Endothelial cell of umbilical vein (primary cell): ENCODE measurements around the gene MBIP. TPM values are rescaled to one million over a fixed set of nuclear protein-coding genes. Genes with fewer than 3 reads are reported as not detected.
A peak's percentile ranks its signal among the peaks of the same experiment; 100 is the strongest.

Experiments
- BruUV-seq: library from RNA; stranded (reverse); fragments of 400-500 nt; replicated peaks from 2 replicates; lab custom pipeline; 2021; lab: Mats Ljungman, UMichigan
- CTCF ChIA-PET: fragments of 300-600, 350-600 bp; sonication (Branson Sonifier 250); formaldehyde crosslinking; loops from one replicate; lab custom pipeline; 2021; ENCODE audit warnings: antibody characterized with exemption, inconsistent platforms; lab: Charles Lee
- POLR2A ChIA-PET: fragments of 300-600, 350-600 bp; sonication (Branson Sonifier 250); formaldehyde crosslinking; loops from one replicate; lab custom pipeline; 2021; ENCODE audit warnings: antibody characterized with exemption, inconsistent platforms; lab: Charles Lee
- DNase-seq: peaks from one replicate; pipeline ENCODE4 v3.0.0-alpha.2; 2011; ENCODE audit warnings: low read depth, low spot score
- FAIRE-seq: peaks from 2 replicates; lab custom pipeline; 2011; peaks lifted over from hg19 to GRCh38; lab: Jason Lieb, UNC
- H2AFZ ChIP-seq: 2 replicates; pipeline ENCODE4 v1.6.0; 2012; ENCODE audit warnings: low read depth, low read length, control low read depth, inconsistent platforms
- H3K27ac ChIP-seq: 2 replicates; pipeline ENCODE4 v1.5.1; 2011; ENCODE audit warnings: low read depth, mild to moderate bottlenecking, control low read depth, low read length, moderate library complexity; ENCODE audit not compliant: insufficient read depth
- H3K27me3 ChIP-seq, 2 experiments: 2 replicates each; pipeline versions ENCODE4 v1.6.0 to v1.6.1; 2011; ENCODE audit warnings: low read length in 2 of 2, mixed read lengths in 1 of 2; ENCODE audit not compliant: control insufficient read depth in 2 of 2, insufficient read depth in 2 of 2
- H3K36me3 ChIP-seq, 2 experiments: 2 replicates in 1 of 2; 3 replicates in 1 of 2; pipeline ENCODE4 v1.5.1; 2011; ENCODE audit warnings: low read length in 2 of 2, mild to moderate bottlenecking in 1 of 2, moderate library complexity in 1 of 2; ENCODE audit not compliant: control insufficient read depth in 2 of 2, insufficient read depth in 2 of 2; ENCODE audit errors: extremely low read depth in 1 of 2
- H3K4me1 ChIP-seq: 3 replicates; pipeline ENCODE4 v1.5.1; 2011; ENCODE audit warnings: mild to moderate bottlenecking, low read length; ENCODE audit not compliant: control insufficient read depth, insufficient read depth; ENCODE audit errors: extremely low read depth
- H3K4me2 ChIP-seq: 2 replicates; pipeline ENCODE4 v1.6.1; 2011; ENCODE audit warnings: low read length, control low read depth, mixed read lengths; ENCODE audit not compliant: insufficient read depth
- H3K4me3 ChIP-seq, 3 experiments: fragments of 200-600 bp in 1 of 3; sonication (generic), shearing (Covaris generic) in 1 of 3; replicated peaks in 1 of 3; 2 replicates each; pipeline ENCODE4 v1.5.1; 2011 to 2016; ENCODE audit warnings: control low read depth in 3 of 3, low read length in 3 of 3, mild to moderate bottlenecking in 2 of 3, inconsistent platforms in 1 of 3, low read depth in 1 of 3, moderate library complexity in 1 of 3; ENCODE audit not compliant: insufficient read depth in 1 of 3
- H3K79me2 ChIP-seq: 2 replicates; pipeline ENCODE4 v1.6.0; 2012; ENCODE audit warnings: low read length, inconsistent platforms; ENCODE audit not compliant: control insufficient read depth, insufficient read depth
- H3K9ac ChIP-seq: replicated peaks from 2 replicates; pipeline ENCODE3; 2011; ENCODE audit warnings: low read length, control low read depth; ENCODE audit not compliant: insufficient read depth; ENCODE audit errors: extremely low read depth
- H3K9me1 ChIP-seq: replicated peaks from 3 replicates; pipeline ENCODE4 v1.6.0; 2011; ENCODE audit warnings: mild to moderate bottlenecking, low read length; ENCODE audit not compliant: control insufficient read depth, insufficient read depth; ENCODE audit errors: extremely low read depth
- H3K9me3 ChIP-seq: replicated peaks from 2 replicates; pipeline ENCODE4 v1.5.1; 2012; ENCODE audit warnings: low read length, inconsistent platforms; ENCODE audit not compliant: control insufficient read depth, insufficient read depth
- H4K20me1 ChIP-seq: replicated peaks from 2 replicates; pipeline ENCODE3; 2011; ENCODE audit warnings: mild to moderate bottlenecking, low read length; ENCODE audit not compliant: control insufficient read depth, insufficient read depth; ENCODE audit errors: extremely low read depth
- CTCF ChIP-seq, 2 donors: IDR thresholded peaks; 1 replicate in 1 of 2; 2 replicates in 1 of 2; pipeline ENCODE4 v1.5.1; 2011; ENCODE audit warnings: low read length in 2 of 2, mild to moderate bottlenecking in 2 of 2, moderate library complexity in 2 of 2, control low read depth in 1 of 2, inconsistent platforms in 1 of 2, low read depth in 1 of 2; ENCODE audit not compliant: insufficient read depth in 1 of 2; ENCODE audit errors: extremely low read depth in 1 of 2
- EZH2 ChIP-seq: IDR thresholded peaks from 2 replicates; pipeline ENCODE4 v1.6.1; 2012; ENCODE audit warnings: borderline replicate concordance, low read depth, mild to moderate bottlenecking, moderate library complexity, low read length, inconsistent platforms; ENCODE audit not compliant: severe bottlenecking
- FOS ChIP-seq: IDR thresholded peaks from 2 replicates; pipeline ENCODE4 v1.6.1; 2011; ENCODE audit warnings: mild to moderate bottlenecking, low read length, moderate library complexity, borderline replicate concordance; ENCODE audit not compliant: insufficient read depth
- GATA2 ChIP-seq: IDR thresholded peaks from 2 replicates; pipeline ENCODE4 v1.7.0; 2011; ENCODE audit warnings: low read depth, mild to moderate bottlenecking, moderate library complexity, mixed read lengths, low read length; ENCODE audit not compliant: insufficient read length, insufficient read depth
- JUN ChIP-seq: IDR thresholded peaks from 2 replicates; pipeline ENCODE4 v1.6.1; 2011; ENCODE audit warnings: borderline replicate concordance, low read depth; ENCODE audit not compliant: insufficient read length, insufficient read depth
- MAX ChIP-seq: IDR thresholded peaks from 2 replicates; pipeline ENCODE4 v1.6.1; 2011; ENCODE audit not compliant: insufficient read depth, insufficient read length
- MYC ChIP-seq: IDR thresholded peaks from one replicate; pipeline ENCODE4 v1.6.1; 2011; ENCODE audit warnings: mild to moderate bottlenecking, low read depth, low read length
- POLR2A ChIP-seq: IDR thresholded peaks from 2 replicates; pipeline ENCODE4 v1.6.1; 2012; ENCODE audit warnings: low read depth, mild to moderate bottlenecking, control low read depth, low read length
- POLR2AphosphoS5 ChIP-seq: IDR thresholded peaks from 2 replicates; pipeline ENCODE4 v1.6.1; 2012; ENCODE audit warnings: low read depth, mild to moderate bottlenecking, control low read depth, low read length, moderate library complexity; ENCODE audit not compliant: insufficient read depth
- dilution Hi-C: fragments of 300-500 bp; cut with MboI; formaldehyde crosslinking; loops from one replicate; pipeline ENCODE4 v1.15.0; 2019; ENCODE audit warnings: low sequenced_read_pairs; ENCODE audit not compliant: extremely low pct_ligation_motif_present
- intact Hi-C: fragments of 100-400 bp; cut with micrococcal nuclease; formaldehyde crosslinking; loops from one replicate; pipeline ENCODE4 v1.10.0; 2022
- polyA plus RNA-seq, 4 experiments: library from polyadenylated mRNA; depleted of rRNA in 3 of 4; stranded (reverse) in 3 of 4; unstranded in 1 of 4; fragments of >200 nt; gene quantifications; 2 replicates each; pipeline versions ENCODE4 v1.2.1 to v1.2.3, GENCODE V29; 2011 to 2012; ENCODE audit warnings: missing spikeins in 1 of 4
- total RNA-seq: library from RNA; stranded (reverse); gene quantifications from 2 replicates; pipeline ENCODE4 v1.2.3, GENCODE V29; 2021

MBIP gene
- total and polyA plus RNA-seq, 2 donors (not counting 3 experiments of a cell fraction or from before 2014, with no cell fraction given): 8.8 to 14.5 TPM

- Histone ChIP-seq H3K4me3 (no peak overlapping the region), H3K27ac (no peak overlapping the region), H3K4me2 (peak overlapping the region; percentile 99), H3K4me1 (peaks cover 27% of the 10 kb centered on the region), H4K20me1 (peaks cover 4% of the 10 kb centered on the region), H3K9me3 (no peaks in the 10 kb centered on the region), H3K9me1 (peaks cover 2% of the 10 kb centered on the region), H3K79me2 (peaks cover 47% of the 10 kb centered on the region), H3K36me3 (no peaks in the 10 kb centered on the region), H3K9ac (no peak overlapping the region), H3K27me3 (peaks cover 0 to 11% of the 10 kb centered on the region in 2 experiments), H2AFZ (no peak overlapping the region)
- TF ChIP-seq POLR2A (no peak), MAX (no peak), MYC (no peak), FOS (peak; percentile 88), POLR2AphosphoS5 (no peak), CTCF (IDR thresholded peaks at IDR 0.05; ENCODE audit: extremely low read depth in 1 of 2, insufficient read depth in 1 of 2, low read depth in 1 of 2, low read length in 2 of 2) (no peak), GATA2 (peak; percentile 43), EZH2 (no peak), JUN (peak; percentile 75)
- DNase-seq (peak; percentile 16), FAIRE-seq (no peak)
- CTCF ChIA-PET: interaction anchor here (1.1 kb wide), 1 partner anchor 248 kb away, joined by 4 read pairs; no protein-coding TSS in a partner anchor
- dilution Hi-C loops (no loop called here), intact Hi-C loops (loop anchor here (2.0 kb wide), 1 partner anchor 17 kb away; no protein-coding TSS in a partner anchor)
- POLR2A ChIA-PET: no interaction called here
- BruUV-seq: no TSS peak
Observed at GRCh38 chr14:36317650-36318049, 2.8 kb downstream of the MBIP start.
